MCF 10A (cell line): Measurements from ENCODE around the gene DNAJB13. TPM values are rescaled to one million over a fixed set of nuclear protein-coding genes. Genes with fewer than 3 reads are reported as not detected.

Source experiments
- BruUV-seq: library from RNA; stranded (reverse); fragments of 400-500 nt; replicated peaks from 2 replicates; lab custom pipeline; 2021; lab: Mats Ljungman, UMichigan
- CTCF ChIA-PET: fragments of 300-600 bp; sonication (Branson Sonifier 250); formaldehyde crosslinking; extraction: SDS; loops from one replicate; lab custom pipeline; 2021; ENCODE audit warnings: antibody characterized with exemption, inconsistent platforms; lab: Yijun Ruan, JAX
- POLR2A ChIA-PET: fragments of 300-600, 350-650 bp; sonication (Branson Sonifier 250); formaldehyde crosslinking; extraction: SDS; loops from one replicate; lab custom pipeline; 2020; ENCODE audit warnings: antibody characterized with exemption, inconsistent platforms; lab: Yijun Ruan, JAX
- DNase-seq: peaks from one replicate; pipeline ENCODE4 v3.0.0-alpha.2; 2018; ENCODE audit not compliant: unreplicated experiment
- H3K27ac Mint-ChIP-seq: one replicate; pipeline ENCODE4 v1.8.0; 2022; ENCODE audit warnings: mild to moderate bottlenecking, low read depth, mixed read lengths; ENCODE audit not compliant: unreplicated experiment
- H3K27me3 Mint-ChIP-seq: one replicate; pipeline ENCODE4 v1.8.0; 2022; ENCODE audit warnings: mixed read lengths; ENCODE audit not compliant: insufficient read depth, unreplicated experiment
- H3K36me3 Mint-ChIP-seq: one replicate; pipeline ENCODE4 v1.8.0; 2022; ENCODE audit warnings: mild to moderate bottlenecking, moderate library complexity, mixed read lengths; ENCODE audit not compliant: insufficient read depth, unreplicated experiment
- H3K4me1 Mint-ChIP-seq: one replicate; pipeline ENCODE4 v1.8.0; 2022; ENCODE audit warnings: mixed read lengths; ENCODE audit not compliant: insufficient read depth, unreplicated experiment
- H3K4me3 Mint-ChIP-seq: one replicate; pipeline ENCODE4 v1.8.0; 2022; ENCODE audit warnings: mild to moderate bottlenecking, moderate library complexity, mixed read lengths; ENCODE audit not compliant: unreplicated experiment
- H3K9me3 Mint-ChIP-seq: one replicate; pipeline ENCODE4 v1.8.0; 2022; ENCODE audit warnings: mixed read lengths; ENCODE audit not compliant: unreplicated experiment
- CTCF ChIP-seq: fragments of 200-600 bp; IDR thresholded peaks from one replicate; pipeline ENCODE4 v1.8.0; 2022; ENCODE audit warnings: antibody characterized with exemption, mild to moderate bottlenecking; ENCODE audit not compliant: unreplicated experiment
- intact Hi-C: fragments of 100-400 bp; cut with micrococcal nuclease; formaldehyde crosslinking; loops from 2 replicates; pipeline ENCODE4 v1.14.1; 2022
- total RNA-seq: library from RNA; stranded (reverse); gene quantifications from 2 replicates; pipeline ENCODE4 v1.2.3, GENCODE V29; 2022

The DNAJB13 gene
- total RNA-seq, 1 experiment from 2014 or later = 0.30 TPM

DNA sequence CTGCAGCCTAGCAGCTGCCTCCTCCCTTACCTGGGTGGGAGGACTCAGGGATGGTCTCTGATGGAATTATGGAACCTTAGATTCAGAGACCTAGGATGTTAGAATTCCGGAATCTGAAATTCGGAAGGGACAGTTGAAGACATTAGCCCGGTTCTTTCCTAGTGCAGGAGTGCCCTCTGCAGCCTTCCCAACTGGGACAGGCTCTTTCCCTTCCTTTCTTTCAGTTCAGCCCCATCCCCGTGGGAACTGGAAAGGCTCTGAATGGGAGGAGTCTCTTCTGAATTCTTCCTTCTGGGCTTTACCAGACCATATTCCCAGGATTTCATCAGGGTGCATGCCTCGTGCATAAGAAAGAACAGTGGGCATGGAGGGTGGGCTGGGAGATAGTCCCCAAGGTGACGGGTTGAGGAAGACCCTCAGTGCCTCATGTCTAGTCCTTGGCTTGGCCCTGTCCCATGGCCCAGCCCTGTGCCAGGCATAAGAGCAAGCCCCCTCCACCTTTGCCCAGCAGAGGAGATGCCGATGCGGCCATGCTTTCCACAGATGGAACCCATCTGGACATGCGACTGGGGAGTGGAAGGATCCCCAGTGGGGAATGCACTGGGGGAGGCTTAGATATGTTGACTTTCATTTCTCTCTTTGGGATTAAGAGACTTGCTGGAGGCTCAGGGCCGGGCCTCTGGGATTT, 14.4 kb downstream of the DNAJB13 start:
- peaks cover 8% of the 10 kb centered on the region for H3K27me3 Mint-ChIP-seq
- H3K36me3 Mint-ChIP-seq = no peaks in the 10 kb centered on the region
- peaks cover 7% of the 10 kb centered on the region for H3K4me1 Mint-ChIP-seq
- no TSS peak for BruUV-seq
- no peak for DNase-seq
- CTCF ChIA-PET = interaction anchor here (0.6 to 1.7 kb wide), 8 partner anchors 47 to 478 kb away, joined by 3 to 7 read pairs (median 4); no protein-coding TSS in a partner anchor
- H3K27ac Mint-ChIP-seq = no peak overlapping the region
- POLR2A ChIA-PET = interaction anchor here (1.1 kb wide), 1 partner anchor 483 kb away, joined by 3 read pairs; no protein-coding TSS in a partner anchor
- intact Hi-C loops = loop anchor here (2.0 kb wide), 1 partner anchor 126 kb away; no protein-coding TSS in a partner anchor
- H3K9me3 Mint-ChIP-seq = no peaks in the 10 kb centered on the region
- no peak for TF ChIP-seq CTCF
- H3K4me3 Mint-ChIP-seq = no peak overlapping the region

DNA sequence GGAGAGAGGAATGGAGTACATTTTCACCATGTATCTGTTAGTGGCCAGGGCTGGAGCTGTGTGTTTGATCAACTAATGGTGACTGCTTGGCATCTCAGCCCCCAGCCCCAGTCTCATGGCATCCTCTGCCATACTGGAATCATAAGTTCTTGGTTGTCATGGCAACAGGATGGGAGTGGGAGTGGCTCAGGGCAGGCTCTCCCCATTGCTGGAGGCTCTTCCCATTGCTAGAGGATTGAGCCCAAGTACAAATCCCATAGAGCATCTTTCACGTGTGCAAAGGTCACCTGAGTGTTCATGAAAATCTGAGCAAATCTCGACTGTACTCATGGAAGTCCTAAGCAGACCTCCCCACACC, 14.9 kb downstream of the DNAJB13 start:
- POLR2A ChIA-PET = no interaction called here
- Mint-ChIP-seq H3K4me1 (peaks cover 7% of the 10 kb centered on the region), H3K36me3 (no peaks in the 10 kb centered on the region), H3K27ac (no peak overlapping the region), H3K4me3 (no peak overlapping the region), H3K27me3 (peaks cover 8% of the 10 kb centered on the region), H3K9me3 (no peaks in the 10 kb centered on the region)
- TF ChIP-seq CTCF = no peak
- DNase-seq = no peak
- no TSS peak for BruUV-seq
- CTCF ChIA-PET = interaction anchor here (0.6 to 0.9 kb wide), 3 partner anchors 93 to 484 kb away, joined by 3 read pairs; no protein-coding TSS in a partner anchor
- intact Hi-C loops = loop anchor here (2.0 kb wide), 1 partner anchor 125 kb away; no protein-coding TSS in a partner anchor

DNA sequence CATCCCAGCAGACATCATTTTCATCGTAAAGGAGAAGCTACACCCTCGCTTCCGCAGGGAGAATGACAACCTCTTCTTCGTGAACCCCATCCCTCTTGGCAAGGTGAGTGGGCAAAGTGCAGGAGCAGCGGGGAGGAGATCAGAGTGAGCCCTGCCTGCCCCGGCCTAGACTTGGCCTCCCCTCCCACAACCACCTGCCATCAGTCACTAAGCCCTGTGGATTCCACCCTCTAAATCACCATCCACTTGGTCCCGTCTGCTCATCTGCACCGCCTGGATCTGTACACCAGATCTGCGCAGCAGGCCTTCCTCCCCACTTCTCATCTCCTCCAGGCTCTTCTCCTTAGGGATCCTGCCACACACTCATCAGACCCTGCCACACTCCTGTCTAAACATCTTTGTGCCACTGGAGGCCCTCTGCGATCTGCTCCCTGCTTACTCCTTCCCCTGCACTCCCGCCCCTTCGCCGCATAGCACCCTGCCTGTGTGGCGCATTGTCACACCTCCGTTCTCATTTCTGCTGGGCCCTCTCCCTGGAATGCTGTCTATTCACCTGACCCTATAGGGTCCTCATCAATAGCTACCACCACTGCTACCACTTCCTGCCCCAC, 17.6 kb downstream of the DNAJB13 start:
- H3K36me3 Mint-ChIP-seq = no peaks in the 10 kb centered on the region
- DNase-seq = no peak
- no peak for TF ChIP-seq CTCF
- intact Hi-C loops = no loop called here
- H3K4me1 Mint-ChIP-seq = peaks cover 10% of the 10 kb centered on the region
- BruUV-seq = no TSS peak
- ChIA-PET CTCF (no interaction called here), POLR2A (no interaction called here)
- H3K27ac Mint-ChIP-seq = no peak overlapping the region
- H3K9me3 Mint-ChIP-seq = no peaks in the 10 kb centered on the region
- H3K4me3 Mint-ChIP-seq = no peak overlapping the region
- H3K27me3 Mint-ChIP-seq = peaks cover 8% of the 10 kb centered on the region

- CTCF ChIA-PET = interaction anchor here (0.5 kb wide), 1 partner anchor 164 kb away, joined by 3 read pairs; no protein-coding TSS in a partner anchor
- H3K4me3 Mint-ChIP-seq = no peak overlapping the region
- POLR2A ChIA-PET = no interaction called here
- no peak for DNase-seq
- no peak overlapping the region for H3K27ac Mint-ChIP-seq
- H3K4me1 Mint-ChIP-seq = peaks cover 14% of the 10 kb centered on the region
- H3K36me3 Mint-ChIP-seq = no peaks in the 10 kb centered on the region
- no peaks in the 10 kb centered on the region for H3K9me3 Mint-ChIP-seq
- intact Hi-C loops = no loop called here
- BruUV-seq = no TSS peak
- TF ChIP-seq CTCF = no peak
- peaks cover 4% of the 10 kb centered on the region for H3K27me3 Mint-ChIP-seq
These were observed 18.3 kb downstream of the DNAJB13 start for GRCh38 chr11:73969091-73969490.
